Naive B cell (primary cell): ENCODE measurements around the gene SMYD3. TPM values are rescaled to one million over a fixed set of nuclear protein-coding genes. Genes with fewer than 3 reads are reported as not detected.
"Not testable (repeated sequence)": the region's sequence is repeated elsewhere in the genome, so short reads cannot be mapped to it uniquely, and the experiment has no call there.

Source experiments
- ATAC-seq, 2 donors: fragments of 150-1000 bp; cut with Tn5 transposase; 2 replicates each; pipeline ENCODE4 v1.10.0; 2021; ENCODE audit warnings: low read depth in 2 of 2, mild to moderate bottlenecking in 2 of 2, moderate library complexity in 2 of 2
- DNase-seq: peaks from one replicate; pipeline ENCODE4 v3.0.0; 2022
- H3K27ac Mint-ChIP-seq, 6 donors: one replicate each; pipeline ENCODE4 v1.8.0; 2020 to 2022; ENCODE audit warnings: mild to moderate bottlenecking in 6 of 6, mixed read lengths in 6 of 6, moderate library complexity in 5 of 6, inconsistent platforms in 2 of 6
- H3K27me3 Mint-ChIP-seq, 3 donors: one replicate each; pipeline ENCODE4 v1.8.0; 2021 to 2022; ENCODE audit warnings: mixed read lengths in 3 of 3, mild to moderate bottlenecking in 1 of 3
- H3K36me3 Mint-ChIP-seq, 2 donors: one replicate each; pipeline ENCODE4 v1.8.0; 2020 to 2022; ENCODE audit warnings: mixed read lengths in 2 of 2, inconsistent platforms in 1 of 2, mild to moderate bottlenecking in 1 of 2
- H3K4me1 Mint-ChIP-seq, 3 donors: one replicate each; pipeline ENCODE4 v1.8.0; 2020 to 2022; ENCODE audit warnings: mixed read lengths in 3 of 3, inconsistent platforms in 1 of 3, mild to moderate bottlenecking in 1 of 3, moderate library complexity in 1 of 3
- H3K4me3 Mint-ChIP-seq, 8 donors: one replicate each; pipeline ENCODE4 v1.8.0; 2020 to 2022; ENCODE audit warnings: mild to moderate bottlenecking in 8 of 8, mixed read lengths in 8 of 8, moderate library complexity in 8 of 8, inconsistent platforms in 2 of 8
- H3K9me3 Mint-ChIP-seq, 7 donors: one replicate each; pipeline ENCODE4 v1.8.0; 2020 to 2022; ENCODE audit warnings: mixed read lengths in 7 of 7, mild to moderate bottlenecking in 5 of 7, inconsistent platforms in 2 of 7, moderate library complexity in 1 of 7
- polyA plus RNA-seq, 6 donors: library from polyadenylated mRNA; unstranded; fragments of 300-500 nt; fragmentation: Illumina TruSeq; gene quantifications; one replicate each; pipeline ENCODE4 v1.2.3, GENCODE V29; 2021; ENCODE audit warnings: low read depth in 6 of 6

The SMYD3 gene
- polyA plus RNA-seq, 6 donors from 2014 or later: 15.8 to 27.3 (median 19.5) TPM

DNA sequence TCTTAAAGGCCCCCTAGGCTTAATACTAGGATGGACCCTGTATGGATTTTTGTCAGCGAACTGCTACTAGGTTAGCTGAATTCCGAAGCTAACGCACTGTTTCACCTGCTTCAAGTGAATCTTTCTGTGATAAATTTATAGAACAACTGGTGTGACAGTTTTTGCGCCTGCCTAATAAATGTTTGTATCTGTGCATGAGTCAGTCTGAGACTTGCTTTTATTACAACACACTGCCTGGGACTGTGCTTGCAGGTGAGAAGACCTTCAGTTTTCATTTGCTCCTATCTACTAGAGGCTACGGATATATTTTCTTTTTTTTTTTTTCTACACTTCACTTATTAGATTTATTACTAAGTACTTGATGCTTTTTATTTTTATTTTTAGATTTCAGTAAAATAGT, 420.9 kb downstream of the SMYD3 start:
- Mint-ChIP-seq H3K27me3 (no peaks in the 10 kb centered on the region), H3K4me3 (no peak overlapping the region)
- no peak for ATAC-seq

DNA sequence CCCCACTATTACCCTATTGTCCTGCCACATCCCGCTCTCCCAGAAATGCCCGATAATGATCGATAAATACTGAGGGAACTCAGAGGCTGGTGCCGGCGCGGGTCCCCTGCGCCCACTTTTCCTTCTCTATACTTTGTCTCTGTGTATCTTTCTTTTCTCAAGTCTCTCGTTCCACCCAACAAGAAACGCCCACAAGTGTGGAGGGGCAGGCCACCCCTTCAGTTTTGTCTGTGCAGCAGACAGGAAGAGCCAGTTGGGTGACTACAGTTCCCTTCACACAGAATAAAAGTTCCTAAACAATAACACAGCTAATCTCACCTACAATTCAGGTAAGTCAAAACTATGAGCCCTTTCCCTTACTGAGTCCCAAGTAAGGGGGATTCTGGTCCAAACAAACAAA, 423.7 kb downstream of the SMYD3 start:
- ATAC-seq: no peak
- Mint-ChIP-seq H3K27me3 (no peaks in the 10 kb centered on the region), H3K4me3 (no peak overlapping the region)

More for the DNA sequence above, 420.9 kb downstream of the SMYD3 start:
- Mint-ChIP-seq H3K36me3 (peaks cover 10 to 23% of the 10 kb centered on the region in 2 donors), H3K27ac (peak overlapping the region in 1 of 6 donors; percentile 57), H3K9me3 (peaks cover 7 to 18% (median 12%) of the 10 kb centered on the region in 7 donors), H3K4me1 (no peaks in the 10 kb centered on the region)
- no peak for DNase-seq

DNA sequence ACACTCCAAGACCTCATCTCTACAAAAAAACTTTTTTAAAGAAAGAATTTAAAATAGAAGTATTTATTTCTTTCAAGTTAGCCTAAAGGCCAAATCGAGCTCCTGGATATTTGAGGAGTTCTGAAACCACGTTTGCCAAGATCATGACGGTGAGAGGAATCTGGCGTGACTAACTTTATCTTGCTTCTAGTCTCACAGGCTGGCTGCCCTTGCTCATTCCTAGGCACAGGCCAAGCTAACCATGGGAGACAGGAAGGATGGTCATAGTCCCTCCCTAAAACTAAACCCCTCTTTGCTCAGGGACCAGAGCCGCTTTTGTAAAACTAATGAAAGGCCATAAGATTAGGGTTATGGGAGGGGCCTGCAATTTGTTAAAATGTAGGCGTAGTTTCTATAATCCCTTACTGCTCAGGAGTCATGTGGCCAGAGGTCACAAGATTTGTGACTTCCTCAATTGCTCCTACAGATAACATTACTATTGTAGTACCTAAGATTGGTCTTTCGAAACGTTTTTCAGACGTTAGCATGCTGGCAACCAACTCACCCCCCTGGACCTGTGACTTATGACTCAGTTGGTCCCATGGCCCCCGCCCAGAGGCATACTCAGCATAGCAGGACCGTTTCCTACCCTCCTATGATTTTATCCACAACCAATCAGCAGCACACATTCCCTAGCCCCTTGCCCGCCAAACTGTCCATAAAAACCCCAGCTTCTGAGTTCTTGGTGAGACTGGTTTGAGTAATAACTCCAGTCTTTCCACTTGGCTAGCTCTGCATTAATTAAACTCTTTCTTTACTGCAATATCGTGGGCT, 425.0 kb downstream of the SMYD3 start:
- DNase-seq: no peak
- no peak for ATAC-seq
- Mint-ChIP-seq H3K4me3 (no peak overlapping the region), H3K36me3 (peaks cover 10 to 13% of the 10 kb centered on the region in 2 donors), H3K27me3 (no peaks in the 10 kb centered on the region), H3K9me3 (peaks cover 5 to 18% (median 12%) of the 10 kb centered on the region in 7 donors), H3K4me1 (peaks cover 0 to 5% (median 0%) of the 10 kb centered on the region in 3 donors), H3K27ac (peak overlapping the region in 1 of 6 donors; percentile 43)

More for the DNA sequence above, 423.7 kb downstream of the SMYD3 start:
- no peak for DNase-seq
- Mint-ChIP-seq H3K9me3 (peaks cover 7 to 18% (median 12%) of the 10 kb centered on the region in 7 donors), H3K36me3 (peaks cover 10 to 23% of the 10 kb centered on the region in 2 donors), H3K4me1 (peaks cover 0 to 5% (median 0%) of the 10 kb centered on the region in 3 donors), H3K27ac (no peak overlapping the region)

GRCh38 chr1:246081138-246081702, 425.9 kb downstream of the SMYD3 start:
- peak overlapping the region in 1 of 6 donors; percentile 43 for H3K27ac Mint-ChIP-seq
- H3K4me1 Mint-ChIP-seq: peaks cover 0 to 10% (median 0%) of the 10 kb centered on the region in 3 donors
- H3K4me3 Mint-ChIP-seq: no peak overlapping the region
- DNase-seq (no peak), ATAC-seq (no peak)
- H3K27me3 Mint-ChIP-seq: no peaks in the 10 kb centered on the region
- peaks cover 5 to 18% (median 10%) of the 10 kb centered on the region in 7 donors for H3K9me3 Mint-ChIP-seq
- H3K36me3 Mint-ChIP-seq: peaks cover 6 to 7% of the 10 kb centered on the region in 2 donors

DNA sequence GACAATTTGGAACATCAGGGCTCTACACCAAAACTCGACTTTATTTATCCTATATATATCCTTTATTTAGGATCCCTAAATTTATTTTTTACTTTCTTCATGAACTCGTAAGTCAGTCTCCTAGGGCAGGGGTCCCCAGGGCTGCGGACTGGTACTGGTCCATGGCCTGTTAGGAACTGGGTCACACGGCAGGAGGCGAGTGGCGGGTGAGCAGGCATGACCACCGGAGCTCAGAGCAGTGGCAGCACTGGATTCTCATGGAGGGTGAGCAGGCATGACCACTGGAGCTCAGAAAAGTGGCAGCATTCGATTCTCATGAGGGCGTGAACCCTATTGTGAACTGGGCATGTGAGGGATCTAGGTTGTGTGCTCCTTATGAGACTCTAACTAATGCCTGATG, 427.0 kb downstream of the SMYD3 start:
- Mint-ChIP-seq H3K27me3 (no peaks in the 10 kb centered on the region), H3K4me3 (no peak overlapping the region), H3K4me1 (peaks cover 0 to 10% (median 0%) of the 10 kb centered on the region in 3 donors), H3K36me3 (peaks cover 8 to 10% of the 10 kb centered on the region in 2 donors), H3K27ac (peak overlapping the region in 1 of 6 donors; percentile 44), H3K9me3 (peaks cover 5 to 21% (median 10%) of the 10 kb centered on the region in 7 donors)
- no peak for ATAC-seq
- DNase-seq: no peak

GRCh38 chr1:246078888-246079252, 428.2 kb downstream of the SMYD3 start:
- Mint-ChIP-seq H3K4me1 (peaks cover 0 to 10% (median 0%) of the 10 kb centered on the region in 3 donors), H3K27me3 (no peaks in the 10 kb centered on the region), H3K27ac (no peak overlapping the region), H3K36me3 (peaks cover 11 to 15% of the 10 kb centered on the region in 2 donors), H3K9me3 (peaks cover 5 to 25% (median 10%) of the 10 kb centered on the region in 7 donors), H3K4me3 (no peak overlapping the region)
- DNase-seq: no peak
- ATAC-seq: no peak

- DNase-seq (no peak), ATAC-seq (no peak)
- peaks cover 9 to 11% of the 10 kb centered on the region in 2 donors for H3K36me3 Mint-ChIP-seq
- peaks cover 0 to 10% (median 0%) of the 10 kb centered on the region in 3 donors for H3K4me1 Mint-ChIP-seq
- peaks cover under 1 to 21% (median 7%) of the 10 kb centered on the region in 7 donors for H3K9me3 Mint-ChIP-seq
- no peaks in the 10 kb centered on the region for H3K27me3 Mint-ChIP-seq
- no peak overlapping the region for H3K4me3 Mint-ChIP-seq
- H3K27ac Mint-ChIP-seq: no peak overlapping the region
Observed at GRCh38 chr1:246078126-246078887, 428.8 kb downstream of the SMYD3 start.

DNA sequence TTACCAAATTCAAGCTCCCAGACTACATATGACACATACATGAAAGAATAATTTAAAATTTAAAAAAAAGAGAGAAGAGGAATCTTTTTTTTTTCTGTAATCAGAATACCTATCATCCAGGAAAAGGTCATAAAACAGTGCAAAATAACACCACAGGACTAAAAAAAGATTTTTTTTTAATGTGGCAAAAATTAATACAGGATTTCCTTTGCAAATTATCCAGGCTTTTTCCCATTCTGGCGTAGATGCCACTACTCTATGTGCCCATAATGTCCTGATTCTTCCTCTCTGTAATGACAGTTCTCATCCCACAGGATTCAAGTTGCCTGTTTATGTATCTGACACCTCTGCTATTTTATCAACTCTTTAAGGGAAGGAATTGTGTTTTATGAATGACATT, 429.6 kb downstream of the SMYD3 start:
- H3K4me1 Mint-ChIP-seq: peaks cover 0 to 10% (median 0%) of the 10 kb centered on the region in 3 donors
- no peak for ATAC-seq
- no peak for DNase-seq
- peak overlapping the region in 1 of 6 donors; percentile 27 for H3K27ac Mint-ChIP-seq
- peak overlapping the region in 1 of 8 donors; percentile 24 for H3K4me3 Mint-ChIP-seq
- H3K36me3 Mint-ChIP-seq: peaks cover 6 to 8% of the 10 kb centered on the region in 2 donors
- peaks cover 0 to 14% (median 4%) of the 10 kb centered on the region in 7 donors for H3K9me3 Mint-ChIP-seq
- H3K27me3 Mint-ChIP-seq: no peaks in the 10 kb centered on the region

GRCh38 chr1:246074421-246074820, 432.7 kb downstream of the SMYD3 start:
- peaks cover 6 to 8% of the 10 kb centered on the region in 2 donors for H3K36me3 Mint-ChIP-seq
- no peak overlapping the region for H3K4me3 Mint-ChIP-seq
- no peak overlapping the region for H3K27ac Mint-ChIP-seq
- peaks cover 0 to 7% (median 7%) of the 10 kb centered on the region in 3 donors for H3K4me1 Mint-ChIP-seq
- H3K27me3 Mint-ChIP-seq: no peaks in the 10 kb centered on the region
- DNase-seq (no peak), ATAC-seq (no peak)
- H3K9me3 Mint-ChIP-seq: peaks cover 0 to 6% (median 0%) of the 10 kb centered on the region in 7 donors

GRCh38 chr1:246072456-246072955, 434.6 kb downstream of the SMYD3 start:
- peaks cover 0 to 6% (median 0%) of the 10 kb centered on the region in 7 donors for H3K9me3 Mint-ChIP-seq
- H3K4me1 Mint-ChIP-seq: peaks cover 6 to 14% (median 11%) of the 10 kb centered on the region in 3 donors
- no peak overlapping the region for H3K27ac Mint-ChIP-seq
- DNase-seq (no peak), ATAC-seq (no peak)
- H3K4me3 Mint-ChIP-seq: no peak overlapping the region
- peaks cover 6 to 8% of the 10 kb centered on the region in 2 donors for H3K36me3 Mint-ChIP-seq
- no peaks in the 10 kb centered on the region for H3K27me3 Mint-ChIP-seq

GRCh38 chr1:246071981-246072380, 435.1 kb downstream of the SMYD3 start:
- H3K4me1 Mint-ChIP-seq: peaks cover 7 to 14% (median 11%) of the 10 kb centered on the region in 3 donors
- not testable (repeated sequence) for DNase-seq, H3K27me3 Mint-ChIP-seq, H3K27ac Mint-ChIP-seq, H3K36me3 Mint-ChIP-seq, ATAC-seq, H3K9me3 Mint-ChIP-seq, H3K4me3 Mint-ChIP-seq

DNA sequence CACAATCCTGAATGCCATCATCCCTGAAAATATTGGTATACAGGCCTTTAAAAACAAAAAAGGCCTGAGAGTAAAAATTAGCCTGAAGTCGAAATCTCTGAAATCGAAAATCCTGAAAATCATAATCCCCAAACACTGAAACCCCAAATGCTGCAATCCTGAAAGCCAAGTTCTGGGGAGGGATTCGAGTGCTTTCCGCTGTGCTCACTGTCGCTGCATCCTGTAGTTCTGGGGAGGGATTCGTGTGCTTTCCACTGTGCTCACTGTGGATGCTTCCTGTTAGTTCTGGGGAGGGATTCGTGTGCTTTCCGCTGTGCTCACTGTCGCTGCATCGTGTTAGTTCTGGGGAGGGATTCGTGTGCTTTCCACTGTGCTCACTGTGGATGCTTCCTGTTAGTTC, 435.5 kb downstream of the SMYD3 start:
- not testable (repeated sequence) for H3K27ac Mint-ChIP-seq, H3K4me3 Mint-ChIP-seq, H3K27me3 Mint-ChIP-seq, H3K9me3 Mint-ChIP-seq, H3K36me3 Mint-ChIP-seq, DNase-seq, ATAC-seq
- peaks cover 7 to 11% (median 10%) of the 10 kb centered on the region in 3 donors for H3K4me1 Mint-ChIP-seq

DNA sequence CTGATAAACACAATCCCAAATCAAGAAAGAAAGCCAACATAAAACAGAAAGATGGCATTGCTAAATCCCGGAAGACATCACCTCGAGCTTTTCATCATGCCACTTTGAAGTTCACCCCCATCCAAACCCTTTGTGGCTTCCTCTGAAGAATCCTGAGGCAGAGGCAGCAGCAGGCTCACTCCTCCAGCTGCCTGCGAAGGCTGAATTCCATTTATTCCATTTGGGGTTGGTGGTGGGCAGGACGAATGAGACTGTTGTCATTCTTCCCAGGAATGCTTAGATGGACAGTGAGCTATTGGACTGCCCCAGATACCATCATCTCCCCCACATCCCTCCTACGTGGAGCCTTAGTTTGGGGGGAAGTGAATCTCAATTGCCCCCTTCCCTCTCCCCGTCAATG, 437.5 kb downstream of the SMYD3 start:
- no peak overlapping the region for H3K4me3 Mint-ChIP-seq
- ATAC-seq (no peak), DNase-seq (no peak)
- H3K4me1 Mint-ChIP-seq: peaks cover 7 to 11% (median 10%) of the 10 kb centered on the region in 3 donors
- H3K36me3 Mint-ChIP-seq: peaks cover under 1 to 6% of the 10 kb centered on the region in 2 donors
- no peaks in the 10 kb centered on the region for H3K27me3 Mint-ChIP-seq
- H3K27ac Mint-ChIP-seq: peak overlapping the region in 1 of 6 donors; percentile 20
- H3K9me3 Mint-ChIP-seq: no peaks in the 10 kb centered on the region
